GM19328 (cell line): ENCODE measurements around the gene SDK1.

ENCODE experiments used
- ATAC-seq: cut with Tn5 transposase; IDR thresholded peaks from one replicate; pipeline ENCODE4 v1.9.1; 2021; ENCODE audit warnings: mild to moderate bottlenecking, moderate library complexity; ENCODE audit not compliant: unreplicated experiment

The SDK1 gene

DNA sequence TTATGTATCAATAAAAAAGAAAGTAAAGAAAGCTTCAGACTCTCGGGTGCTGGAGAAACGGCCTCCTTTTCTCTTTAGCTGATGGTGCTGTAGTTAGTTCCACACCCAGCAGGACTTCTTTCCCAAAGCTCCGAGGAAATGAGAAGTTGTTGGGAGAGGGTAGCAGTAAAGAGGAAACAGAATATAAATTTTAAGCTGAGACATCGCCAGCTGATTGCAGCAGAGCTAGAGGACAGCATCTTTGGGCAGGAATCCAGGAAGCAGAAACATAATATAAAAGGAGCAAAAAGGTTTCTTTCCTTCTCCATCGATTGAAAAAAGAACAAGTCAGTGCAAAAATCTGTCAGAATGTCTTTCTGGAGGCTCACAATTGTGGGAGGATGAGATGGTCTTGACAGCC, 764.1 kb downstream of the SDK1 start:
- no peak for ATAC-seq

DNA sequence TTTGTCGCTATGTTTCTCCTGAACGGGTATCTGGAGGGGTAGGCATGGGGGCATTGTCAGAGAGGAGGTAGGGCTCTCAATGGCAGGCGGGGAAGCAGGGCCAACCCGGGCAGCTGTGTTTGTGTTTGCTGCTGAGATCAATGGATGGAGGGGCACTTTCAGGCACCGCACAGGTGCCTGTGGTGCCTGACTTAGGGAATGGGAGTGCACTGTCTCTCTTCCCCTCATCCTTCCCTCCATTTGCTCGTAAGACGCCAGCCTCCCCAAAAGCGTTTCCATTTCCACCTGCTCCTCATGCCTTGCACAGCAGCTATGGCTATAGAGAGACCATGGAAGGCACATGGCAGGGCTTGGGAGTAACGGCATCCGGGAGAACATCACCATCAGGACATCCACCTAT, 765.2 kb downstream of the SDK1 start:
- no peak for ATAC-seq

DNA sequence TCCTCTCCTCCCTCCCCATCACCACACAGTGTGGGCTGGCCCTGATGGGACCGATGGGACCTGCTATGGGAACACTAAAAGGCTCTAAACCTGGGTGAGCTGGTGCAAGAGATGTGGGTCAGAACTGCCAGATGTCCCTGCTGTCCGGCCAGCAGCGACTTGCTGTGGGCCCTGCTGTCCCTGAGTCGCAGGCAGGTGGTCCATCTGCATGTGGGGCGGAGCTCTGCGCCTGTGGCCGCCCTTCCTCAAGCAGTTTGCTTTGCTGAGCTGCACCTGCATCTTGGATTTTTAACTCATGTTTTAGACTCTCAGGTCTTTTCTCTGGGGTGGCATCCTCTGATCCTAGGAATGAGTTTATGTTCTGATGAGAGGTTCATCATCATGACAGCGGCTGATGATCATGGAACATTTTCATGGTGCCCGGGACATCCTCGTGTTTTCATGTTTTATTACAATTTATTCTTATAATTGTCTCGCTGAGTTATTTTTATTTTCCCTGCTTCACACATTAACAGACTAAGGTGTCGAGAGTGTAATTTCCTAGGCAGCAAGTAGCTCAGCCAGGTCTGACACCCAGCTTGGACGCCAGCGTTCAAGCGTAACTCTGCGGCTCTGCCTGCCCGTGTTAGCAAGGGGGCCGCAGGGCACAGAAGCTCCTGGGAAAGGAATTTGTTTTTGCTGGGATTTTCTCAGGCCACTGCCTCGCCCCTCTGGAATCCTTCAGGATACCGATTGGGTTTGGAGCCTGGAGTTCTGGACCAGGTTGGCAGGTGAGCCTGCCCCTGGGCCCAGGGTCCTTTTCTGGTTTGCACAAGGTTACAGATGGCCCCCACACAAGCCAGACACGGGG, 765.8 kb downstream of the SDK1 start:
- ATAC-seq, result no peak

DNA sequence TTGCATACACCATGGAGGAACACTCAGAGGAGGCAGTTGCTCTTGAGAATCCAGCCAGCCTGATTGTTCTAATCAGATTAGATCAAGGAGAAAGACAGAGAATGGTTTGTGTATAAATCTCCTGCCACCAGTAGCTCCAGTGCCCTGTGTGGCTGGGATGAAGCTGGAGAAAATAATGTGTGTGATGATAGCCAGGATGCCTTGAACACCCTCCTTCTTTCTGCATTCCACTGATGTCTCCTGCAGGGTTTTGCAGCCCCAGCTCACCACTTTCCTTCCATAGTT, 766.4 kb downstream of the SDK1 start:
- no peak for ATAC-seq

DNA sequence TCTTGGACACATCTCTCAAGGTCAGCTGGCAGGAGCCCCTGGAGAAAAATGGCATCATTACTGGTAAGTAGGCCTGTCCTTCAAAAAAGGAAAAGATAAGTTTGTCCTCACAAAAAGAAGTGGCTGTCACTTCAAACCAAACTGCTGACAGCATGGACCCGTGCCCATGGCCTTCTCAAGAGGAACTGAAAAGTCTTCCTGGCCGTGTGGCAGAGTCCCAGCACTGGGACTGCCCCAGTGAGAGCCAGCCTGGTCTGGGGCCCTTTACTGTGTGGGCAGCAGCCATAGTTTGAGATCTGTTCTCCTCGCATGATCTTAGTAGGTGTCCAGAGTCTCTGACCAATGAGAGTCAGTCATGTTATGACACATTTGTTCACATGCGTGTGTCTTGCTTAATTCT, 766.8 kb downstream of the SDK1 start:
- ATAC-seq, result no peak

DNA sequence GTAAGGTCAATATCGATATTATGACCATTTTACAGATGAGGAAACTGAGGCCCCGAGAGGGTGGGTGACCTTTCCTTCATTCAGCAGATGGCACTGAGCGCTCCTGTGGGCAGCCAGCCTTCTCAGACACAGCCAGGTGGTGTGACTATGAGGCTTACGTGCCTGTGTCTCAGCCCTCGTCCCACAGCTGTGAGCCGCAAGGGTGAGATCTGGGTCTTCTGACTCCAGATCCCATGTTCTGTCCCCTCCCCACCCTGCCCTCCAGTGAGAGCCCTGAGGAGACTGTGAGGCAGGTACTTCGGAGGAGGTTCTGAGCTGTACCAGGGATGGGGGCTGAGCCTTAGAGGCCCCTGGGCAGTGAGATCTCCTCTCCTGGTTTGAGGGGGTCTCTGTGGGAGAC, 767.2 kb downstream of the SDK1 start:
- ATAC-seq, result no peak

DNA sequence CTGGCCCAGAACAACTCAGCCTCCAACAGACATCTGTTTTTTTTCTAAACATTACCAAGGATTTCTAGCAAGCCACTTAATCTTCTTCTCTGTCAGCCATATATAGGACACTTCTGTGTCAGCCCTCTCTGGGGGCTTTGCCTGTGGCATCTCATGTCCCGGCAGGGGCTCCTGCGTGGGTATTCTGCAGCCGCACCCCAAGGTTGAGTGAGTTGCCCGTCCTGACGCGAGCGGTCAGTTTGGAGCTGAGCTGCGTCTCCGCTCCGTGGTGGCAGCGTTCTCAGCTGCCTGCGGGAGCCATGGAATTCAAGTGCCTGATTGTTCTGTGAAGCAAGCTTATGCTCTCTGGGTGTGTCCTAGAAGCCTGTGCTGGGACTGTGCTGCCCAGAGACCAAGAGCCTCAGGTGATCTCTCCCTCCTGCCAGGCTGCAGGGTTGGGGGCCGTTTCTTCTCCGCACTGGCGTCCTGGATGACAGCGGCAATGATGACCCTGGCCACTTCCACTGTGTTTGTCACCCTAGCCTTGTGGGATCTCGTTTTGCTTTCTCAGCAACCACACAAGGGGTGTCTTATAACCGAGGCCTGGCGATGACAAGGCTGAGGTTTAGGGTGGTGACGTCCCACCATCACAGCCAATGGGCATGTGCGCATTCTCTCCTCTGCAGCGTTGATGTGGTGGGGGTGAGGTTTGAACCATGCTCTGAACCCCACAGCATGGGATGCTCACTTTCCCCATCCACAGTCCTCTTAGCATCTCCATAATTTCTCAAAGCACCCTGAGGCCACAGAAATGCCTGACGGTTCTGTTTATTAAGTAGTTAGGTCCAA, 768.4 kb downstream of the SDK1 start:
- no peak for ATAC-seq

DNA sequence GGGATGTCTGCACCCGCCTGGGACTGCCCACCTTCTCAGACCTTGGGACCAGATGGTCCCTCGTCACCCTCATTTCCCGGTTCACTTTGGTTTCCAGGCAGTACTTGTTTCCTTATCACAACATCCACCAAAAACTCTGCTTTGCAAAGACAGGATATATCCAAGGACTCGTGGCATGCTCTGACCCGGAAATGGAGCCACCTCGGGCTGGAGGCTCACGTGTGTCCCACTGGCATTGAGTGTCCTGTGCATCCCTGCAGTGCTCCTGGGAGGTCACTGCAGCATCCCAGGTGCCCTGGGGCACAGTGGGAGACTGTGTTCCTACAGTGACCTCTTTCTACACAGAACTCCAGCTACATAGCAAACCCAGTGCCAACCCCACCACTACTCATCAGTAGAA, 769.2 kb downstream of the SDK1 start:
- no peak for ATAC-seq

DNA sequence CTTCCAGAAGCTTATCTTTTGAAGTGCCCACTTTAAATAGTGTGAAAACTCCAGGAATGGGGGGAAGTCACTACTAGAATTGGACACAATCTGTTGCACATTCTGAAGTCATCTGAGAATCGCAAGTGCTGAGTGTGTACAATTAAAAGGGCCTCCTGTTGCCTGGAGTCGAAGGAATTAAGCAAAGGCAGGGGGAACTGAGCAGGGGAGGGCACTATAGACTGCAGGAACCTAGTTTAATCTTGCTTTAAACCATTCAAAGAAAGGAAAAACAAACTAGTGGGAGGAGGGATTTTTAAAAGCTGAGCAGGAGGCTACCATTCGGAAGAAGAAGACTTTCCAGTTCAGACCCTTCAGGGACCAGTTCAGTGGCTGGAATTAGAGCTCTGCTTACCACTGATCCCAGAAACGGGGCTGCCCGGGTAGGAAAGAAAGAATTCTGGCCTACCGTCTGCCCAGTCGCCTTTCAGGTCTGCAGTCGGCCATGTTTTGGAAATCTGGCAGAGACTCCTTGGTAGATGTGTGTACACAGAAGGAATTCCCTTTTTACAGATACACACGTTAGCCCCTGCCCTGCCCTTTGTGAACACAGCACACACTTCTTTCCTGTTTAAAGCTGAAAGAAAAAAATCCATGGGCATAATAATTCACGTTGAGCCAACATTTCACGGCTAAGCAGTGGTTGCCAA, 770.5 kb downstream of the SDK1 start:
- ATAC-seq, result no peak

DNA sequence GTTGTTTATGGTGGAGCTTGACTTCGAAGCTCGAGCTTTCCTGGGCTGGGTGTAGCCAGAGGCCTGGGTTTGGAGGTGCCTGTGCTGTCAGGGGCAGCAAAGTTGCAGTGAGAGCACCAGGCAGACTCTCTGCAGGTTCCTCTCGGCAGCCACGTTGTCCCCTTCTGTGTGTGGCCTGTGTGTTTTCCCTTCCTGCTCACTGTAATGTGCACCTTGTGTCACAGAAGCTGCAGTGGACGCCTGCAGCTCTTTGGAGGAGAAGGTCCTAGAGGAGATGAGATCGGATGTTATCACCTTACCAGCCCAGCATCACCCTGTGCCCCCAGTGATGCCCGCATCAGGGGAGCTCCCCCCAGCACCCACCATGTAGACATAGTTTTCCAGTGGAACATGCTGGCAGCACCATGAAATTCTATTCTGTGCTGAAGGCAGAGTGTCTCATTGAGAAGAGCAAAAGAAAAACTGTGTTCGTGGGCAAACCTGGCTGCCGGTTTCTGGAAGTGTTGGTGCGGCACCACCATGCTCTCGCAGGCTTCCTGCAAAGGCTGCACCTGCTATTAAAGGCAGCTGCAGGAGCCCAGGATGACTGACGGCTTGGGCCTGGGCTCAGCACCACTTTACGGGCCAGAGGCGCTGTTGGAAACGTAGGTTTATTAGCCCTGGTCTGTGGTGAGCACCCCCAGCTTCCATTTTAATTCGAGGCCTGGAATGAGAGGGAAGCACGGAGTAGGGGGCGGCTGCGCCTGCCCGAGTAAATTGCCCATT, 771.3 kb downstream of the SDK1 start:
- ATAC-seq, result no peak

DNA sequence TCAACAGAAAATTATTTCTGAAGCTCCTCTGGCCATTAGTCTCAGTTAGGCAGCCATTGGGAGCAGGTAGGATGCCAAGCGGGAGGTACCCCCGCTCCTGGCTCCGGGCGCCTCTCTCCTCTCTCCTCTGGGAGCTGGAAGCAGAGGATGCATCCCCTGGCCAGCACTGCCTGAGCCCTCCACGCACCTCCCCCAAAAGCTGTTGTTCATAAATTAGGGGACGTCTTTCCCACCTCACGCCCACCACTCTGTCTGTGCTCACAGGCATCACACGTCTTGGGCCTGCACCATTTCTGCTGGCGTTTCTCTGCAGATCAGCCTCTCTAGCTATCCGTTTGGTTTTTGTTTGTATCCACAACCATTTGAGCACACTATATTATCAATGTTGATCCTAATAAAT, 772.0 kb downstream of the SDK1 start:
- no peak for ATAC-seq

DNA sequence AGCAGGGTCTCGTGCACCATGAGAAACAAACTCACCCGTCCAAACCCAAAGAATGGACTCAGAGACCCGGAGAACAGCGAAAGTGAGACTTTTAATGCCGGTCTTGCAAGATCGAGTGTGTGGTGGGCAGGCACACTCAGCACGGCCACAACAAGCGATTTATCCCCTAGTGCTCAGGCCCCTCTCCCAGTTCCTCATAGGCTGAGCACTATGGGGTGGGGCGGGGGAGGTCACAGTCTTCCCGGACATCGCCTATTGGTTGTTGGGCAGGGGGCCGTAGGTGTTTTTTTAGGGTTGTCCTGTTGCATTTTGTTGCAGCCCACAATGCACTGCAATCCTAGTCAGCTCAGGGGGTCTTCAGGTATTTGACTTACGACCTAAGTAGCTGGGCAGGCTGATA, 772.7 kb downstream of the SDK1 start:
- ATAC-seq, result no peak

DNA sequence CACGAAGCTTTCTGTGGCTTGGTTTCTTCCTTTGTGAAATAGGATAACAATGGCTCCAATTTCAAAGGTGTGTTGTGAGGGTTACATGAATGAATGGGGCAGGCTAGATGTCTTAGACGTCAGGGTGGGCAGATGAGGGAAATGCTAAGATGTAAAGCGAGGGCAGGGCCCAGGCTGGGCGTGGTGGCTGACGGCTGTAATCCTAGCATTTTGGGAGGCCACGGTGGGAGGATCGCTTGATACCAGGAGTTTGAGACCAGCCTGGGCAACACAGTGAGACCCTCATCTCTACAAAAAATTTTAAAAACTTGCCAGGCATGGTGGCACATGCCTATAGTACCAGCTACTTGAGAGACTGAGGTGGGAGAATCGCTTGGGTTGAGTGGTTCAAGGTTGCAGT, 773.4 kb downstream of the SDK1 start:
- ATAC-seq, result no peak

DNA sequence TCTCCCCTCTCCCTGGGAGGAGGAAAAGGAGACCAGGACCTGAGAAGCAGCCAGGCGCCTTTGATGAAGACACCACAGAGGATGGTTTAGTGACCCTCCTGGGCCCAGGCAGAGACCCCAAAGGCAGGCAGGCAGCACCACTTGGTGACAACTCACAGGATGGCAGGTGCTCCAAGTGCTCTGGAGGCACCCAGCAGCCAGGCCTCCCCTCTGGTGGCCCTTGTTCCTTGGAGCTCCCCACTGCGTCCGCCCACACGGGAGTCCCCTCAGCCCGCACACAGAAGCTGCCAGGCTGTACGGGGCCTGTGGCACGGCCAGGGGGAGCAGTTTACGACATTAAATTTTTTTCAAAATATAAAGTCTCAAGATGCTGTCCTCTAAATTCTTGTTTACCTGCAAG, 773.9 kb downstream of the SDK1 start:
- ATAC-seq, result no peak

DNA sequence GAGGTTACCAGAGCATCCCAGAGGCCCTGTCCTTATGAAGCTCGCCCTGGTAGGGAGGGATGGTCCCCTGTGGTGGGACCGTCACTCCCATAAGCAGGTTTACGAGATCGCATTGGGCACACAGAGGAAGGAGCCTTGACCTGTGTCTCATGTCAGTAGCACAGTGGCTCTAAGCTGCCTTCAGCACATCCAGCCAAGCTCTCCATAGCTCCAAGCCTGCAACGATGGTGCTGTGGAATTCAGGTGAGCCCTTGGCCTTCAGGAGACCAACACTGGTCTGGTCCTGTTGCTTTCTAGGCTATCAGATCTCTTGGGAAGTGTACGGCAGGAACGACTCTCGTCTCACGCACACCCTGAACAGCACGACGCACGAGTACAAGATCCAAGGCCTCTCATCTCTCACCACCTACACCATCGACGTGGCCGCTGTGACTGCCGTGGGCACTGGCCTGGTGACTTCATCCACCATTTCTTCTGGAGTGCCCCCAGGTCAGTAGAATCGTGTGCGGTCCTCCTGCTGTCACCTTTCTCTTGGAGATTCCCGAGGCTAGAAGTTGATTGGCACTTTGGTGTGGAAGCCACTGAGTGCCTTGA, 775.7 kb downstream of the SDK1 start:
- ATAC-seq, result no peak

DNA sequence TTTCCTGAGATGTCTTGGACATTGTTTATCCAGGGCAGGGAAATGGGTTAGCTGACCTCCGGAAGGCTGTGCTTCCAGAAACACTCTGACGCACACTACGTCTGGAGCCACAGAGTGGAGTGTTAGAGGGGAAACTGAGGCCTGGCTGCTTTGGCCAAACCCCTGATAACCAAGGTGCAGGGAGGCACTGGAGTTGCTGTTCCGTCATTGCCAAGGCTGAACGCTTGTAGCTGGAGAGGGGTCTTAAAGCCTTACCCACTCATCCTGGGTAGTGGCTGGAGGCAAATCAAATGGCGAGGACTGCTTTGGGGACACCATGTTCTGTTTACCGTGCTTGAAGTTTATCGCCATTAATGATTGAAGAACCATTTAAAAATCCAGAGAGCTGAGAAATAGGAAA, 776.9 kb downstream of the SDK1 start:
- ATAC-seq, result no peak

DNA sequence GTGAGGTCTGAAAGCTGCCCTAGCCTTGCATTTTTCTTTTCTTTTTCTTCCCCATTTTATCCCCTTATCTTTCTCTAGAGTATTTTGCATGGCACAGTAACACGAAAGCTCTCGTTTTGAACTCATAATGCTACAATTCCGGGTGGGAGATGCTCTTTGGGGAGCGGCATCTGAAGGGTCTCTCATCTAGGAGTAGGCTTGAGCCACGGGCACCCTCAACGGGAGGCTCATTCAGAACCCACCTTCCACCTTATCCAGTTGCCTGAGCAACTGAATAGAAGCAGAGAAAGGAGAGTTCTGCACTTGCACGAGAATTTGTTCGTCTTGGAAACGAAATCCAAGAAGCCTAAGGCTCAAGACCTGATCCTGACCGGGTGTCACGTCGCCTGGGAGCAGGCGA, 777.5 kb downstream of the SDK1 start:
- ATAC-seq, result no peak

DNA sequence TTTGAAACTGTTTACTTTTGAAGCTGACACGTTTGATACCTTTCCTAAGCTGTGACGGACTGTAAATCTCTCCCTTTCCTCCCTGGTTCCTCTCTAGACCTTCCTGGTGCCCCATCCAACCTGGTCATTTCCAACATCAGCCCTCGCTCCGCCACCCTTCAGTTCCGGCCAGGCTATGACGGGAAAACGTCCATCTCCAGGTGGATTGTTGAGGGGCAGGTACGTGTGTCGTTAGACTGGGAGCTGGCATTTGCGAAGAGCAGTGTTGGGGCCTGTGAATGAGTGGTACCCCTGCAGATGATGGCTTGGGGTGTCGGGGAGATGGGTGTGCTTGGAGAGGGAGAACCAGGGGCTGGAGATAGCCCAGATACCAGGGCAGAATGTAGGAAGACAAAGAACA, 778.3 kb downstream of the SDK1 start:
- no peak for ATAC-seq

DNA sequence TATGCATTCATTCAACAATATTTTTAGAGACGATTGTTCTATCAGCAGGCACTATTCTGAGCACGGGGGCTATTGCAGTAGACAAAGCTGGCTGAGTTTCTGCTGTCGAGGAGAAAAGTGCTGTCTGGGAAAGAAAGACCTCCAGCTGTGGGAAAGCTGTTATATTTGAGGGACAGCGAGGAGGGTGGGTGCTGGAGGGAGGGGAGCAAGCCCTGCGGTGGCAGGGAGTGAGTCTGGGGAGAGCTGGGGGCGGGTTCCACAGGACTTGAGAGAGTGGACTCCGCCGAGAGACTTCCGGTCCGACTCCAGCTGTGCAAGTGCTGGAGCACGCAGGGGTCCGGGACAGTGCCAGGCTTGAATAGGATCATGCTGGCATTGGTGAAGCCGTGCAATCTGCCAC, 778.9 kb downstream of the SDK1 start:
- ATAC-seq, result no peak

DNA sequence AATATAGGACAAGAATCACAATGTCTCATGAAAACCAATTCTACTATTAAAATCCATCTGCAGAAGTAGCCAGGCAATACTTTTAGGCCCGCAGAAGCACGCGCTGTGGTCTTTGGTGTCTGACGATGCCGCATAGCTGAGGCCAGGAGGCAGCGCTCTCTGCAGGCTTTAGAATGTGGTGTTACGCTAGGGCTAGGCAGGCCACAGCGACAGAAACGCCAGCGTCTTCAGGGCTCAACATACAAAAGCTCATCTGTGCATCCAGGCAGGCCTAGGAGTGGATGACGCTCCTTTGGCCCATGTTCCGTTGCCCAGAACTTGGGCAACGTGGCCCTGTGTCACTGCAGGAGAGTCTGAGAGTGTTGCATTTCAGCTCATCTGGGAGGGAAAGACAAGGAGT, 779.9 kb downstream of the SDK1 start:
- no peak for ATAC-seq

DNA sequence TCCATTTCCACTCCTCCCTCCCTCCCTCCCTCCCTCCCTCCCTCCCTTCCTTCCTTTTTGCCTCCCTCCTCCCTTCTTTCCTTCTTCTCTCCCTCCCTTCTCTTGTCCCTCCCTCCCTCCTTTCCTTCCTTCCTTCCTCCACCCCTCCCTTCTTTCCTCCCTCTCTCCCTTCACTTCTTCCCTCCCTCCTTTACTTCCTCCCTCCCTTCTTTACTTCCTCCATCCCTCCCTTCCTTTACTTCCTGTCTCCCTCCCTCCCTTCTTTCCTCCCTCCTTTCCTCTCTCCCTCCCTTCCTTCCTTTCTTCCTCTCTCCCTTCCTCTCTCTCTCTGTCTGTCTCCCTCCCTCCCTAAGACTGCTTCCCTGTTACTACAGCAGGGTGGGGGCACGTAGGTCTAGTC, 782.5 kb downstream of the SDK1 start:
- ATAC-seq, result no peak
